Activated naive CD4-positive, alpha-beta T cell (primary cell): ENCODE data around the gene CAPN5.

Source experiments
- DNase-seq, 4 experiments: peaks; one replicate each; lab custom pipeline; 2025; lab: John Stamatoyannopoulos, UW

CAPN5 gene

DNA sequence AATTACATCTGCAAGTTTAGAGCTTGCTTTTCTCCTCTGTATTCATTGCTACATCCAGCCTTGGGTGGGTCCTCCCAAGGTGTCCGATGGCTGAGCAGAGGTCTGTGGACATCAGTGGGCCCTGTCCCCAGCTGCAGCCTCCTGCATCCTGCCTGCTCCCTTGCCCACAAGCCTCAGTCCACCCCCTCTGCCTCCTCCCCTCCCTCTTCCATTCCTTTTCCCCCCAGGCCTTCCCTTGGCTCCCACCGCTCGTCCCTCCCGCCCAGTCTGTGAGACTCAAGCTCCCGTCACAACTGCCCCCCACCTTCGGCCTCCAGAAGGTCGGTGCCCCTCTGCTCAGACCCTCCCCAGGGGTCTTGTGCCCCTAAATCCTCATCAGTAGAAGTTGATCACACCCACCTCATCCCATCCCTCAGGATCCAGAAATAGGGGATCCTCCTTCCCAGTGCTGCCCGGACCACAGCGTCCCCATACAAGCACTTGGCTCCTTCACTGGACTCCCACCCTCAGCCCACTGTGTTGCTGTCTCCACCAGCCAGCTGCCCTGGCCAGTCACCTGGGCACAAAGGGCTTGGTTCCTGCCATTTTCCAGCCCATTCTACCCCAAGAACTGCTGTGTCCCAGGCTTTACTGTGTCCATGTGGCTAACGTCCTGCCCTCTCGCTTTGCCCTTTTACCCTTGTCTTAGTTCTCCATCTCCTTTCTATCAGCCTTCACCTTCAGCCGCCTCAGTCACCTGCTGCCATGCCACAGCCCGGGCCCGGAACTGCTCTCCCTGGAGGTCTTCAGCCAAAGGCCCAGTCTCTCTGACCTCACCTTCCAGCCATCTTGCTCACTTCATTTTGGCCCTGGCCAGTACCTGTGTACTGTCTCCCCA lies 33.6 kb downstream of the CAPN5 start:
- DNase-seq: no peak

DNA sequence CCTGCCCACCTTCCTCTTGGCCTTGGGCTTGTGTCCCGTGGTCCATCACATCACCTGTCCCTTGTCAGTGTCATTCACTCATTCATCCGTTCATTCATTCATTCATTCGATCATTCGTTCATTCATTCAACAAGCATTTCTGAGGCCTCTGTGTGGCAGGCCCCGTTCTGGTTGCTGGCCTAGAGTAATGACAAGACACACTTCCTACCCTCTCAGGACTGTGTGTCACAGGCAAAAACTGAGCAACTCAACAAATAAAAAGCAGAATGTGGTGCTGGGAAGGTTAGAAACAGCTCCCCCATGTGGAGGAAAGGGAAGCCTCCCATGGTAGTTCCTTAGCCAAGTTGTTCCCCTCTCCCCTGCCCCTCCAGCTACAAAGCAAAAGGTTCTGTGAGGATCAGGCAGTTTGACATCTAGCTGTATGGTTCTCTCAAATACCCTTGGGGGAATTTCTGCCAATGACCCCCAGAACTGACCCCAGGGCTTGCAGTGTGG lies 34.3 kb downstream of the CAPN5 start:
- DNase-seq: no peak

DNA sequence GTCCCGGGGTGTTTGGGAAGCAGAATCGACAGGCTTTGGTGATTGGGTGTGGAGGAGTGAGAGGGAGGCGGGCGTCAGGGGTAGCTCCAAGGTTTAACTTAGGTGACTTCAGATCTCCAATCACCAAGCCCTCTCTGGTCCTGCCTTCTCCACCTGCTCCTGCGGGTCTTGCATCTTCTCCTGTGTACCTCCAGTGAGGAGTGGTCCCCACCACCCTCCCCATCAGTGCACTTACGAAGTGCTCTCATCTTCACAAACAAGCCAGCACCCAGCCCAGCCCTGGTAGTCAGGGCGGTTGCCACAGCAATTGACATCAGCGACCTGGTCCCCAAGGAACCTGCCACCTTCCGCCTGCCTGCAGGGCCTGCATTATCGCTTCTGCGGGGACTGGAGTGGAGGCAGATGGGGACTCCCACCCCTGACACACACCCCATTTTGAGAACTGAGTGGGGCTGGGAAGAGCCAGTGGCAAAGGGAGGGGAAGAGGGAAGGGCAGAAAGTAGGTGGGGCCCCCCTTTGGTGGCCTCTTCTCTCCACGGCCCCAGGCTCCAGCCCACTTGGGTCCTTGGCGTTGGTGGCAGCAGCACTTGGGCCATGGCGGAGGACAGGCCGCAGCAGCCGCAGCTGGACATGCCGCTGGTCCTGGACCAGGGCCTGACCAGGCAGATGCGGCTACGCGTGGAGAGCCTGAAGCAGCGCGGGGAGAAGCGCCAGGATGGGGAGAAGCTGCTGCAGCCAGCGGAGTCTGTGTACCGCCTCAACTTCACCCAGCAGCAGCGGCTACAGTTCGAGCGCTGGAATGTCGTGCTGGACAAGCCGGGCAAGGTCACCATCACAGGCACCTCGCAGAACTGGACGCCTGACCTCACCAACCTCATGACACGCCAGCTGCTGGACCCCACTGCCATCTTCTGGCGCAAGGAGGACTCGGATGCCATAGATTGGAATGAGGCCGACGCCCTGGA lies 35.8 kb downstream of the CAPN5 start, which contains the start of gene OMP:
OMP (plus strand) TSS at position 595 of the 965 bp plus-strand sequence; CDS start at position 595, 0 bp downstream.
- no peak for DNase-seq

DNA sequence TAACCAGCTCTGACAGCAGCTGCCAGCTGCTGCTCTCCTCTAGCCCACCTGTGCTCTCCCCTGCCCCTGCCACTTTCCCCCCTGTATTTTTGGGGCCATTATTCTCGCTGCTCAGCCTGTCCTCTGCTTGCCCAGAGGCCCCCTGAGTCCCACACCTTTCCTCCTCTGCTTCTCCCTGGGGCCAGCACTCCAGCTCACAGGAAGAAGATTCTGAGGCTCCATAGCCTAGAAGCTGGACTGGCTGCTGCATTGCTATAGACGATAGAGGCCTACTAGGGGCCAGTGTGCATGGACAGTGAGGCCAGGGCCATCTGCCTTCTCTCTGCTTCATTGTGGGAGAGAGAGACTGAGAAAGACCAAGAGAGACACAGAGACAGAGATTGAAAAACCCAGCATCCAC lies 36.5 kb downstream of the CAPN5 start:
- DNase-seq: no peak

DNA sequence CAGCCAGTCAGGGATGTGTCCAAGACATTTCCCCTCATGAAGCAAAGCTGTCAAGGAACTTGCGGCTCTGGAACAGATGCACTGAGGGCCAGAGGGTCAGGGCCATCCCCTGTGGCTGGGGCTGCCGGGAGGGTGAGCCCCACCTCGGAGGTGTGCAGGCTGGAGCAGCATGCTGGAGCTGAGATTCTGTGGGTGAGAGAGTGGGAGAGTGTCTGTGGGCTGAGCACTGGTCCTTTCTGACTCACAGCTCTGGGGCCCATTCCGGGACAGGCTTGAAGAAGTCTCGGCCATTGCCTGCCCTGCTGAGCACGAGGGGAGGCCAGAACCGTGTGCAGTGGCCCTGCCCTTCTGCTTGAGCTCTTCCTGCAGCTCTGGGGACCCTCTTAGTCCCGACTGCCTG lies 38.0 kb downstream of the CAPN5 start:
- DNase-seq: no peak

DNA sequence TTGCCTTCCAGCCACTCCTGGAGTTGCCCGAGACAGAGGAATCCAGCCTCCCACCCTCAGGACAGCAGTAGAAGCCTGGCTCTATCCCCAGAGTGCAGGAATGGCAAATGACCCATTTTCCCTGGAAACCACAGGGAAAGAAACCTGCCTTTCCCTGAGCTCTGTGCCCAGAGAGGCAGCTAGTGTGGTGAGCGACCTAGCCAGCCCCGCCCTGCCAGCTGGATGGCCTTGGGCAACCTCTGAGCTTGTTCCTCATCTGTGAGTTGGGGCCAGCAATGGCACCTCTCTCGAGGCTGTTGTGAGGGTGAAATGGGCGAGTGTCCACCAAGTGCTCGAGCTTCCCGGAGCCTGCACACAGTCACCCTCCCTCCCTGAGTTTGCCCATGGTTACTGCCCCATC lies 39.5 kb downstream of the CAPN5 start:
- DNase-seq: no peak

DNA sequence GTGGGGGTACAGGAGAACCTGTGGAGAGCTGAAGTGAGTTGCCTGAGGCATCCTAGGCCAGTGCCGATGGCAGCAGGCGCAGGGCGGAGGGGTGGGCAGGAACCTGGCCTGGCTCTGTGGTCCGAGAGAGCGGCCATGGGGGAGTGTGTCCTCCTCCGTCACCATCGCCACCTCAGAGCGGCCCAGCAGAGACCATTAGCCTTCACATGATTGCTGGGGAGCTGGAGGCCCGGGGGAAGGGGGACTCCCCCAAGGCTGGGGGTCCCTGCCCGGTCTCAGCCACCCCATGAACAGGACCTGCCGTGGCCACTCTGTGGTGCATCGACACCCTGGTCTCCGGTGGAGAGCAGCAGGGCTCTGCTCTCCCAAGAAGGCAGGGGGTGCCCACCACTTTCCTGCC lies 40.0 kb downstream of the CAPN5 start:
- DNase-seq: no peak

DNA sequence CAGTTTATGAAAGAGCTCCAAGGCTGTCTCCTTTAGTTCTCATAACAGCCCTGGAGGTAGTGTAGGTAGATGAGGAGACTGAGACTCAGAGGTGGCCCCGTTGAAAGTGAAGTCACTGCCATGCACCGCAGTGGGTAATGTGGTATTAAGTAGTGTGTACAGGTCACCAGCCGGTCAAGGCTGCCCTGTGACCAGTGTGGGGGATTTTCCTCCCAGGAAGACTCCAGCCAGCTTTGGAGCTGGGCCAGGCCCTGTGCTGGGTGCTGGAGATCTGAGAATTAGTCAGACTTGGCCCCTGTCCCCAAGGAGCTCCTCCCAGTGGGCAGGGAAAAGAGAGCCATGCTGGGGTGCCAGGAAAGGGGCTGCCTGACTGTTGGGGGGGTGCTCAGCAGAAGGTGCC lies 41.2 kb downstream of the CAPN5 start:
- DNase-seq: no peak

DNA sequence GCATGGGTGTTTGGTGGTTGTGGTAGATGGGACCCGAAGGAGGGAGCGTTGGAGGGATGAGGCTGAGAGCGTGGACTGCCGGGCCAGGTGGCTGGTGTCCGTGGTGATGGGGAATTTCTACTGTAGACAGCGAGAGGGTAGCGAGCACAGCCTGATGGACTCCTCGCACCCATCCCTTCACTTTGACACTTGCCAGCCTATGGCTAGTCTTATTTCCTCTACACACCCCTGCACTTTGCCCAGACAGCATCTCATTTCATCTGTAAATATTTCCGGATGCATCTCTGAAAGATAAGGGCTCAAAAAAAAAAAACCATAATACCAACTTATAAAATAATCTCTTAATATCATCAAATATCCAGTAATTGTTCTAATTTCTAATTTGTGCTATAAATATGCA lies 41.7 kb downstream of the CAPN5 start:
- DNase-seq: no peak

DNA sequence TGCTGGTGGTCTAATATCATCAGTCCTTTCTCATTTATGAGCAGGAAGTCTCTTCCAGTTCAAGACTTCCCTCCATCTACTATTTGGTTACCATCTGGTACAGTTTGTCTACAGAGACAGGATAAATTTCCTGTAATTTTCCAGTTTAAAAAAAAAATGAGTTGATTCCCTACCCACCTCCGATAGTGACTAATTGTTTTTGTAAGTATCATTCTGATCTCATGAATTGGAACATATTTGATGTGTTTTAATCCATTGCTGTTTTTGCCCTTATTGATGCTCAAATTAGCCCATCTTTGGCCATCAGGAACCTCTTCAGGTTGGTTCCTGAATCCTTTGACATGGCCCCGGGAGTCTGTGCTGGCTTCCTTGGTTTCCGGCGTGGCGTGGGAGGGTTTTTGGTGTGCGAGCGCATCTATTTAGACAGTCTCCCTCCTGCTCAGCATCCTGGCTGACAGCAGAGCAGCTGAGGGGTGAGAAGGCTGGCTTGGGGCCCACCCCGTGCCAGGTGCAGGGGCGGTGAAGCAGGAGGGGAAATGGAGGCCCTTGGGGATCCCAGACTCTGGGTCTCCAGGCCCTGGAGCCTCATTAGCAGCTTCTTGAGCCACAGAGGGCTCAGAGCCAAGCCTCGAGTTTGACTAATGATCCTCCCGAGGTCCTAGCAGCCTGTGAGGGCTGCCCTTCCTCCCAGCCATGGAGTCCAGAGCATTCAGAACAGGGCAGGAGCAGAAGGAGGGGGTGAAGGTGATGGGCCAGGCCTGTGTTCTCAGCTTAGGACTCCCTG lies 42.7 kb downstream of the CAPN5 start:
- DNase-seq: no peak

DNA sequence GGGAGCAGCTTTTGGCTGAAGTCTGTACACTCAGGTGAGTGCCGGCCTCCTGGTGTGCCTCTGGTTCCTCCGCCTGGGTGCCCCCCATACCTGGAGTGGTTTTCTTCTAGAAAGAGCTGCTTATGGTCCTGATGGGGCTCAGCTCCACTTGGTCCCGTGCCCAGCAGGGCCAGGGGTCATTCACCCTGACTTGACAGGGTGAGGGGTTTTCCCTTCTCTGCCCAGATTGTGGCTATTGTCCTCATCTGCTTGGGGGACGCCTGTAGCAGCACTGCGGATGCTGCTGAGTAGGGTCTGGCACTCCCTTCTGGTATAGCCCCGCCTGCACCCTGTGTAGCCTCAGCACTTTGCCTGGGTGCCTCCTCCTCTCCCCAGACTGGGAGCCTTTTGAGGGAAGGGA lies 44.1 kb downstream of the CAPN5 start:
- no peak for DNase-seq

DNA sequence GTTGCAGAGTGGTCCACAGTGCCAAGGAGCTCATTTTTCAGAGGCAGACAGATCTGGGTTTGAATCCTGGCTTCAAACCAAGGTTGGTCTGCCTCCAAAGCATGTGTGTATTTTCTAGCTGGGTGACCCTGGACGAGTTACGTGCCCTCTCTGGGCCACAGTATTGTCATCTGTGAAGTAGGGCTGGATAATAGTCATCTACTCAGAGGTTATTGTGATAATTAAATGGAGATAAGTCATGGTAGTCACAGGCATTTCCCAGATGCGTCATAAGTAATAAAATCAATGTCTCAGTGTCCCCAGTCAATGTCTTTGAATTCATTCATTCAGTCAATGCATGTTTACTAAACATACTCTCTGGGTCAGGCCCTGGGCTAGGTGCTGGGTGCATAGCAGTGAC lies 44.5 kb downstream of the CAPN5 start:
- DNase-seq: no peak

DNA sequence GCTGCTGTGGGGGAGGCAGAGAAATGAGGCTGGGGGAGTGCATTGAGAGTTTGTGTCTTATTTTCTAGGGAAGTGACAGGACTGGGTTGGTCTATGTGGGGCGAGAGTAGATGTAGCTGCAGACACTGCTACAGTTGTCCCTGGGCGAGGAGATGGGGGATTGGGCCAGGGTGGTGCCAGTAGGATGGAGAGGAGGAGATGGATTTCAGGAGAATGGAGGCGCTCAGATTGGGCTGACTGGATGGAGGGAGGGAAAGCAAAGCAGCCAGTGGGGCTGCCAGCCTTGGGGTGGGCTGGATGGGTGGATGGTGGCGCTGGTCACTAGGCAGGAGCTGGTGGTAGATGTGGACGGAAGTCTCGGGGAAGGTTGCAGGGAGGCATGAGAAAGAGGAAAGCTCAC lies 45.2 kb downstream of the CAPN5 start:
- DNase-seq: no peak

DNA sequence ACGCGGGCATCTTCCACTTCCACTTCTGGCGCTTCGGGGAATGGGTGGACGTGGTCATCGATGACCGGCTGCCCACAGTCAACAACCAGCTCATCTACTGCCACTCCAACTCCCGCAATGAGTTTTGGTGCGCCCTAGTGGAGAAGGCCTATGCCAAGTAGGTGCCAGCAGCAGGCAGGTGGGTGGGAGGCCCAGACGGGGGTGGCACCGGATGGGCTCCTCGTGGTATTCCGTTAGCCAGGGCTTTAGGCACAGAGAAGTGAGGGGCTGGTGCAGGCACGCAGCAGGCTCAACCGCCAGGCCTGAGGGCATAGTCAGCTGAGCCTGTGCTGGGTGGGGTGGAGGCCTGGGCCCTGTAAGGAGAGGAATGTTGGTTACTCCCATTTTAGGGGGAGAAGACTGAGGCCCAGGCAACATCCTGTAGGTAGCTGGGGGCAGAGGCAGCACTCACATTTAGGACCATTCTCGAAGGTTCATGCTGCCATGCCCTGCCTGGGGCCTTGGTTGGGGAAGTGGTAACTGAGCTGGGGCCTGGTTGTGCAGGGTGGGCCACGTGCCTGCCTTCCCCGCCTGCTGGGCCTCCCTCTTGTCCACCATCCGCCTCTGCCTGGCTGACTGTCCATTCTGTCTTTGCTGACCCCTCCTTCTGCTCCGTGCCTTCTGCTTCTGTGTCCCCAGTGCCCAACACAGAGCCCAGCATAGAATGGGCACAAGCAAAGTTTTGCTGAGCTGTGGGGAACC lies 46.0 kb downstream of the CAPN5 start:
- no peak for DNase-seq

DNA sequence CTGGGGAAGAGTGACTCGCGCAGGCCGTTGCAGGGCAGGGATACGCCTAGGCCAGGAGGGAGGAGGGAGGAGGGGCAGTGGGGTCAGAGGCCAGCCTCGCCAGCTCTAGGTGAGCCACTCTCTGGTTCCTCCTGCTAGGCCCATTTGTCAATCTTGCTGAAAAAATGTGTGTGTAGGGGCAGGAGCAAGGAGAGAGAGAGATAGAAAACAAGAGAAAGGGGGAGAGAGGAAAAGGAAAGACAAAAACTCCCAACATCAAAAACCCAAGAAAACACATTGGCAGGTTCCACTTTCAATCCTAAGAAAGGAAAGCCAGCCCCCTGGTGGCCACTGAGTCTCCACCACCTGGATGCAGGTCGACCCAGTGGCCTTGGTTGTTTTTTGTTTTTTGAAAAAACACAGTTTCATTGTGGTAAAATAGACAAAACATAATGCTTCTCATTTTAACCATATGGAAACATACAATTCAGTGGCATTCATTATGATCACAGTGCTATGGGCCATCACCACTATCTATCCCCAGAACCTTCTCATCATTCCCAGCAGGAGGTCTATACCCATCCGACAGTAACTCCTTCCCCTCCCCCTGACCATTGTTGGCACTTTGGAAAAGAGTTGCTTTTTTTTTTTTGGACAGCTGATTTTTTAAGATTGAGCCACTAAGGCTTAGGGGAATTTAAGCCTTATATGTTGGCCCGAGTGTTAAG lies 46.8 kb downstream of the CAPN5 start:
- DNase-seq: peak in 1 of 4 experiments; percentile 2

DNA sequence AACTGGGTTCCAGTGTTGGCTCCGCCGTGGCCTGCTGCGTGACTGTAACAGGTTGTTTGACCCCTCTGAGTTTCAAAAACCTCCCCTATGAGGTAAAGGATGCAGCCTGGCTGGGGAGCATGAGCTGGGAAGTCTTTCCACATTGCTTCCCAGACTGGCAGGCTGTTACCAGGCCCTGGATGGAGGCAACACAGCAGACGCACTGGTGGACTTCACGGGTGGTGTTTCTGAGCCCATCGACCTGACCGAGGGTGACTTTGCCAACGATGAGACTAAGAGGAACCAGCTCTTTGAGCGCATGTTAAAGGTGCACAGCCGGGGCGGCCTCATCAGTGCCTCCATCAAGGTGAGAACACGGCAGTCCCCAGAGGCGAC lies 47.3 kb downstream of the CAPN5 start:
- no peak for DNase-seq

DNA sequence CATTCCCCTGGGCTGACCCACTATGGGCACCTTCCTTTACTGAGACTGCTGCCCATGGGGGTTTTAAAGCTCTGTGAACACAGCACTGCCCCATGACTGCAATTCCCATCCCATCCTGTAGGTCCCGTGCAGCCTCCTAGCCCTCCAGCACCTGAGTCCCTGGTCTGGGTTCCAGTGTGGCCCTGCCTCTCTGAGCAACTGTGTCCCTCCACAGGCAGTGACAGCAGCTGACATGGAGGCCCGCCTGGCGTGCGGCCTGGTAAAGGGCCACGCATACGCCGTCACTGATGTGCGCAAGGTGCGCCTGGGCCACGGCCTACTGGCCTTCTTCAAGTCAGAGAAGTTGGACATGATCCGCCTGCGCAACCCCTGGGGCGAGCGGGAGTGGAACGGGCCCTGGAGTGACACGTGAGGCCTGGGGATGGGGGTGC lies 48.4 kb downstream of the CAPN5 start:
- no peak for DNase-seq

DNA sequence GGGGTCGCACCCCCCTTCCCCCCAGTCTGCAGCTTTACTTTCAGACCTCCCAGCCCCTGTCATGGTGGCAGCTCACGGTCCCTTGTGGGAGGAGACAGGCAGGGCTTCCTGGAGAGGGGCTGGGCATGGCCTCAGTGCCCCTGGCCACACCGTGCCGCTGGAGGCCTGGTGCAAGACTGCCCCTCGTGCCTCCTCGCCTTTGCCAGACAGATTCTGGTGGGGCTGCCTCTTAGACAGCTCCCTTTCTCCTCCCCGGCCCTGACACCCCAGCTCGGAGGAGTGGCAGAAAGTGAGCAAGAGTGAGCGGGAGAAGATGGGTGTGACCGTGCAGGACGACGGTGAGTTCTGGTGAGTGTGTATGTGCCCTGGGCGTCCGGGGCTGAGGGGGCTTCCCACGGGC lies 49.2 kb downstream of the CAPN5 start:
- DNase-seq: no peak

DNA sequence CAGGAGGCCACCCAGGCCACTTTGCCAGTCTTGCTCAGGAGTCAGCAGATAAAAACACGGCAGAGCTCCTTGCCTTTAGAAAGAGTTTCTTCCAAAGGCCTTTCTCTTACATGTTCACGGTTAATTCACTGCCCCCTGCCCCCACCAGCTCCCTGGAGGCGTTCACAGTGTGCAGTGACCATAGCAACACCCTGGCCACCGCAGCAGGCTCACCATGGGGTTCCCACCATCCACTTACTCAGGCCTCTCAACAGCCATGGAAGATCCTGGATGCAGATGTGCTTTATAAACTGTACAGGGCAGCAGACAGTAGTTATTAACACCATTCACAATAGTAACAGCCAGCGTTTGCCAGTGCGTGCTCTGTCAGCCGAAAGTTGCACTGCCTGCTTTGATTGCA lies 50.7 kb downstream of the CAPN5 start:
- no peak for DNase-seq

DNA sequence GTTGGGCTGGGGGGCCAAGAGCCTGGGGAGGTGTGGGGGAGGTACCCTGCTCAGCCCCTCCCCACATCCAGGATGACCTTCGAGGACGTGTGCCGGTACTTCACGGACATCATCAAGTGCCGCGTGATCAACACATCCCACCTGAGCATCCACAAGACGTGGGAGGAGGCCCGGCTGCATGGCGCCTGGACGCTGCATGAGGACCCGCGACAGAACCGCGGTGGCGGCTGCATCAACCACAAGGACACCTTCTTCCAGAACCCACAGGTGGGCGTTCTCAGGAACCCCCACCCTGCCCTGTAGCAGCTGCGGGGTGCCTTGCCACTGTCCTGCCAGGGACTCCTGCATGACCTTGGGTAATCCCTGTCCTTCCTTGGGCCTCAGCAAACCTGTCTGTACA lies 51.3 kb downstream of the CAPN5 start:
- DNase-seq: no peak

DNA sequence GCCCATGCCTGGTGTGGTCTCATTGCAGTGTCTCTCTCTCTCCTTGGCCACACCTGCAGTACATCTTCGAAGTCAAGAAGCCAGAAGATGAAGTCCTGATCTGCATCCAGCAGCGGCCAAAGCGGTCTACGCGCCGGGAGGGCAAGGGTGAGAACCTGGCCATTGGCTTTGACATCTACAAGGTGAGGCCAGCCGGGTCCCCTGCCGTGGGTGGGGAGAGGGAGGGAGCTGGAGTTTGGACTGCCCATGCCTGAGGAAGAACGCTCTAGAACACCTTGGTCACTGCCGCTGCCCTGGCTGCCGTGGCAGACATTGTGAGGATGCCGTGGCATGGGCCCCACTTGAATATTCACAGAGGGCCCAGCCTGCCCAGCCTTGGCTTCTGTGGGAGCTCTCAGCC lies 52.2 kb downstream of the CAPN5 start:
- DNase-seq: no peak
